HL-60 (cell line): ENCODE measurements around the gene SARNP.

Source experiments
- DNase-seq, 2 experiments: peaks; one replicate each; pipeline ENCODE4 v3.0.0-alpha.2; 2010 to 2020; ENCODE audit warnings: low read depth in 1 of 2, low spot score in 1 of 2
- H3K27ac ChIP-seq: fragments of 250-450 bp; sonication (Bioruptor Pico); replicated peaks from 2 replicates; pipeline ENCODE4 v1.5.1; 2020; ENCODE audit warnings: mild to moderate bottlenecking, moderate library complexity
- H3K27me3 ChIP-seq: fragments of 250-450 bp; sonication (Bioruptor Pico); 2 replicates; pipeline ENCODE4 v1.5.1; 2021; ENCODE audit warnings: mild to moderate bottlenecking, moderate library complexity; ENCODE audit not compliant: insufficient read depth, poor library complexity, severe bottlenecking
- H3K4me3 ChIP-seq: replicated peaks from 2 replicates; pipeline ENCODE4 v1.5.1; 2011; ENCODE audit warnings: mild to moderate bottlenecking, control low read depth, low read length; ENCODE audit not compliant: insufficient read depth
- GABPA ChIP-seq: IDR thresholded peaks from 2 replicates; pipeline ENCODE4 v1.6.1; 2012; ENCODE audit warnings: low read depth
- POLR2AphosphoS5 ChIP-seq: IDR thresholded peaks from 2 replicates; pipeline ENCODE4 v1.6.1; 2012; ENCODE audit warnings: low read depth
- SPI1 ChIP-seq: IDR thresholded peaks from 2 replicates; pipeline ENCODE4 v1.6.1; 2012; ENCODE audit warnings: low read depth, mild to moderate bottlenecking, borderline replicate concordance
- TF ChIP-seq, protein P1 (sequence below): IDR thresholded peaks from 2 replicates; pipeline ENCODE4 v1.6.1; 2012; ENCODE audit warnings: low read depth; ENCODE audit not compliant: insufficient replicate concordance
- TF ChIP-seq, protein P2 (sequence below): IDR thresholded peaks from one replicate; pipeline ENCODE4 v1.5.1; 2011; ENCODE audit warnings: low read length, control low read depth, inconsistent platforms; ENCODE audit not compliant: insufficient read depth

SARNP gene

DNA sequence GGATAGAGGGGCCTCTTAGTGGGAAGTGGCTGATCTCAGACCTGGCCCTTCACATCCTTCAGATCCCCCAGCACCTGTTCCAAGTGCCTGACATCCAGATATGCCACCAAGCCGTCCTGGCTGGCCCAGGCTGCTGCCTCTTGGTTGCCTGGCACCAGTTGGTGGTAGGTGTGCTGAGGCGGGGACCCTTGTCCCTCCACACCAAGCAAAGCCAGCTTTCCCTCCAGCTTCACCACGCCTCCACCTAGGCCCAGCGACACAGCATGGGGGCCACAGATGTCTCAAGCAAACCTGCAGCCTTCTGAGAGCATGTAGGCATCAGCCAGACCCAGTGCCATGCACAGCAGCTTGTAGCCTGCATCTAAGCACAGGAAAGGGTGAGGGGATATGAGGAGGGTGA is 85.2 kb downstream of the SARNP start:
- no peak for DNase-seq
- TF ChIP-seq GABPA = no peak
- TF ChIP-seq POLR2AphosphoS5 = no peak
- TF ChIP-seq, protein P1, sequence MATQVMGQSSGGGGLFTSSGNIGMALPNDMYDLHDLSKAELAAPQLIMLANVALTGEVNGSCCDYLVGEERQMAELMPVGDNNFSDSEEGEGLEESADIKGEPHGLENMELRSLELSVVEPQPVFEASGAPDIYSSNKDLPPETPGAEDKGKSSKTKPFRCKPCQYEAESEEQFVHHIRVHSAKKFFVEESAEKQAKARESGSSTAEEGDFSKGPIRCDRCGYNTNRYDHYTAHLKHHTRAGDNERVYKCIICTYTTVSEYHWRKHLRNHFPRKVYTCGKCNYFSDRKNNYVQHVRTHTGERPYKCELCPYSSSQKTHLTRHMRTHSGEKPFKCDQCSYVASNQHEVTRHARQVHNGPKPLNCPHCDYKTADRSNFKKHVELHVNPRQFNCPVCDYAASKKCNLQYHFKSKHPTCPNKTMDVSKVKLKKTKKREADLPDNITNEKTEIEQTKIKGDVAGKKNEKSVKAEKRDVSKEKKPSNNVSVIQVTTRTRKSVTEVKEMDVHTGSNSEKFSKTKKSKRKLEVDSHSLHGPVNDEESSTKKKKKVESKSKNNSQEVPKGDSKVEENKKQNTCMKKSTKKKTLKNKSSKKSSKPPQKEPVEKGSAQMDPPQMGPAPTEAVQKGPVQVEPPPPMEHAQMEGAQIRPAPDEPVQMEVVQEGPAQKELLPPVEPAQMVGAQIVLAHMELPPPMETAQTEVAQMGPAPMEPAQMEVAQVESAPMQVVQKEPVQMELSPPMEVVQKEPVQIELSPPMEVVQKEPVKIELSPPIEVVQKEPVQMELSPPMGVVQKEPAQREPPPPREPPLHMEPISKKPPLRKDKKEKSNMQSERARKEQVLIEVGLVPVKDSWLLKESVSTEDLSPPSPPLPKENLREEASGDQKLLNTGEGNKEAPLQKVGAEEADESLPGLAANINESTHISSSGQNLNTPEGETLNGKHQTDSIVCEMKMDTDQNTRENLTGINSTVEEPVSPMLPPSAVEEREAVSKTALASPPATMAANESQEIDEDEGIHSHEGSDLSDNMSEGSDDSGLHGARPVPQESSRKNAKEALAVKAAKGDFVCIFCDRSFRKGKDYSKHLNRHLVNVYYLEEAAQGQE = no peak
- no peak for TF ChIP-seq SPI1
- TF ChIP-seq, protein P2, sequence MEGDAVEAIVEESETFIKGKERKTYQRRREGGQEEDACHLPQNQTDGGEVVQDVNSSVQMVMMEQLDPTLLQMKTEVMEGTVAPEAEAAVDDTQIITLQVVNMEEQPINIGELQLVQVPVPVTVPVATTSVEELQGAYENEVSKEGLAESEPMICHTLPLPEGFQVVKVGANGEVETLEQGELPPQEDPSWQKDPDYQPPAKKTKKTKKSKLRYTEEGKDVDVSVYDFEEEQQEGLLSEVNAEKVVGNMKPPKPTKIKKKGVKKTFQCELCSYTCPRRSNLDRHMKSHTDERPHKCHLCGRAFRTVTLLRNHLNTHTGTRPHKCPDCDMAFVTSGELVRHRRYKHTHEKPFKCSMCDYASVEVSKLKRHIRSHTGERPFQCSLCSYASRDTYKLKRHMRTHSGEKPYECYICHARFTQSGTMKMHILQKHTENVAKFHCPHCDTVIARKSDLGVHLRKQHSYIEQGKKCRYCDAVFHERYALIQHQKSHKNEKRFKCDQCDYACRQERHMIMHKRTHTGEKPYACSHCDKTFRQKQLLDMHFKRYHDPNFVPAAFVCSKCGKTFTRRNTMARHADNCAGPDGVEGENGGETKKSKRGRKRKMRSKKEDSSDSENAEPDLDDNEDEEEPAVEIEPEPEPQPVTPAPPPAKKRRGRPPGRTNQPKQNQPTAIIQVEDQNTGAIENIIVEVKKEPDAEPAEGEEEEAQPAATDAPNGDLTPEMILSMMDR = no peak
- H3K27ac ChIP-seq = no peak overlapping the region
- H3K27me3 ChIP-seq = no peaks in the 10 kb centered on the region
- no peak overlapping the region for H3K4me3 ChIP-seq

DNA sequence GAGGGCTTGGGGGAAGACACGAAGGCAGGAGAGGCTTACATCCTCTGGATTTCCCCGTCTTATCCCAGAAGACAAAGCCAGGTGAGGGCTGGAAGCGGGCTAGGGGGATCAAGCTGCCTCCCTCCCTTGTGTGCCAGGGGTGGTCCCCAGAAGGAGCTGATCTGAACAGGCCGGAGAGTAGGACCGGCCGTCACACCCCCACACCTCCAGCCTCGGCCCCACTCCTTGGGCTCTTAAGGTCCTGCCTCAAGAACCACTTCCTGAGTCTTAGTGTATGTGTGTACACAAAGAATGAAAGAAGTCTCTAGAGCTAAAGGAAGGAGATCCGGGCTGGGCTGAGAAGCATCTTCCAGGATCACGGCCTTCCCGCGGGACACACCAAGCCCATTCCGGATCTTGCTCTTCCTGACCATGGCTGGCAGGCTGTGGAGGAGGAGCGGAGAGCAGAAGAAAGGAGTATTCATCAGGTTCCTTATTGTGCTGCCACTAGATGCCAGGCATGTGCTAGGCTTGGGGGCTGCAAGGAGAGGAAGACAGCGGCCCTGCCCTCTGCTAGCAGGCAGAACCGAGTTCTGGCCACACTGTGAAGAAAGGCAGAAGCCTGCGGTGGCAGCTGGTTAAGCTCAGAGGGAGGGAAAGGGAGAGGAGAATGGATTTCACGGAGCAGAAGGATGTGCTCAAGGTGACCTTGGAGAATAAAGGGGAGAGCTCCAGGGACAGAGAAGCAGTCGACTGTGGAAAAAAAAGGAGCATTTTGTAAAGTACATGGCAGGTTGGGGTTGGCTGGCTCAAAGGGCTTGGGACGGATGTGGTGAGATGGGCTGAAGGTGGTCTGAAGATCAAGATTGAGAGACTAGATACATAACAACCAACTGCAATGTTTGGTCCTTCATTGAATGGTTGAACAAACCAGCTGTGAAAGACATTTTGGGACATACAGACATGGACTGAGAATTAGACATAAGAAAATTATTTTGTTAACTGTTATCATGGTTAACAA is 87.4 kb downstream of the SARNP start:
- Histone ChIP-seq H3K27ac (peak overlapping the region; percentile 86), H3K4me3 (peak overlapping the region; percentile 57), H3K27me3 (no peaks in the 10 kb centered on the region)
- TF ChIP-seq POLR2AphosphoS5 (no peak), SPI1 (peak; percentile 32; the same call in 1 of the 2 replicates), GABPA (peak; percentile 11; the same call in 1 of the 2 replicates)
- peak; percentile 76 to 79 for DNase-seq

DNA sequence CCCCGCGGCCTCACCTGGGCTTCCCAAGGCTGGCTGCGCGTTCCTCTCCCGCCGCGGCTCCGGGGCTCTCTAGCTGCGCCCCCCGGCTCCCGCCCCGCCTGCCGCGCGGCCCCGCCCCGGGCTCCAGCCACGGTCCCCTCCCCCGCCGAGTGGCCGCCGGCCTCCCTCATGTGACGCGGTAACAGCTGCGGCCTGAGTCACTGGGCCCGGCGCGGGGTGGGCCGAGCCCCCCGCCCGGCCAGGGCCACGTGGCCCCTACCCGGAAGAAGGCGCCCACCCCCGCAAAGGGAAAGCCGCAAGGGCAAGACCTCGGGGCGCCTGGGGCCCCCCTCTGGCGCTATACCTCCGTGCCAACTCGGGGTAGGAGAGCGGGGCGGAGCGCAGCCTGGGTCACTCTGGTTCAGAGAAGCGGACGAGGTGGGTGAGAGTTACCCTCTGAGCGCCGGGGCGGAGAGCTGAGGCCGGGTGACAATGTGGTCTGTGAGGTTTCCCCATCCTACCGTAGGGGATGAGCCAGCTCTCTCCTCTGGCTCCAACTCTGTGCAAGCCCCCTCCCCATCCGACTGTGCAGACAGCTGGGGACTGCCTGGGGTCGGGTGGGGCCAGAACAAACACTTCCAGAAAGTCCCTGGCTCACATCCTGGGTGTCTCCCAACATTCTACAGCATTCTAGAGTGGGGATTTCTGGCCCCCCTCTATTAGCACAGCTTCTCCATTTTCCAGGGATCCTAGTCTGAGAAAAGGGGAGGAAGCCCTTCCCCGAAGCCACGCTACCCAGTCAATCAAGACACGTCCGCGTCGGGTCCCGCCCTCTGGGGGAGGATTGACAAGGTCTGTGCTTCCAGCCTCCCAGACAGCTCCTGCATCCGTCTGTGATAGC is 88.3 kb downstream of the SARNP start, which contains the start of gene CD63:
Gene CD63, minus strand, starts transcription at position 71 of the 880 bp plus-strand sequence. CDS start 668 bp downstream, outside the sequence.
- TF ChIP-seq GABPA (no peak), SPI1 (peak; percentile 59; the same call in 1 of the 2 replicates)
- peak; percentile 85 to 90 for DNase-seq

DNA sequence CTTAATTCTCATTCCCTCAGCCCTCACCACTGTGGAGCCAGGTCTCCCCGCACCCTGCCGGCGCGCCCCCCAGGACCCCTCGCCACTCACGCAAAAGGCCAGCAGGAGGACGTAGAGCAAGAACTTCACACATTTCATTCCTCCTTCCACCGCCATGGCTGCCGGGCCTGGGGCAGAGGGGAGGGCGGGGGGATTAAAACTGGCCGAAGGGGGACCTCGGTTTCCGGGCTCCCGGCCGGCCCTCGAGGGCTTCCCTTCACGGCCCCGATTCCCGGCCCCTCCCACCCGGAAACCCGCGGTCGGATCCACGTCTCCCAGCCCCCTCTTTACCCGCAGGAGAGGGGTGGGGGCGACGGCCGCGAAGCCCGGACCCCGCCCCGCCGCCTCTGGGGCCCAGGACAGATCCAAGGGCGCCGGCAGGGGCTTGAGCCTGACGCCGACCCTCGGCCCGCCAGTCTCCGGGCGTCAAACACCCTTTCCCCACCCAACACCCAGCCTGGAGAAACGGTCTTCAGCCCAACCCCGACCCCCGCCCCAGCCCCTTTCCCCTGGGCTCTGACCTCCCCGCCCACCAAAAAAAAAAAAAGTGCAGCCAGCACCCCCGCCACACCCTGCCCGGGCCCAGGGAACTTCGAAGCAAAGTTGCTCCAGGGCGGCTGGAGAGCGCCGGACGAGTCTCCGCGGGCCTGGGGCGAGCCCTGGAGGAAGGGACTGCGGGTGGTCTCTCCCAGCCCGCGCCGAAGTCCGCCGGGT is 89.2 kb downstream of the SARNP start:
- TF ChIP-seq, protein P2 = no peak
- TF ChIP-seq GABPA (no peak), SPI1 (no peak), POLR2AphosphoS5 (no peak)
- TF ChIP-seq, protein P1 = no peak
- DNase-seq = no peak
- Histone ChIP-seq H3K27me3 (no peaks in the 10 kb centered on the region), H3K27ac (peak overlapping the region; percentile 86), H3K4me3 (peak overlapping the region; percentile 57)

More for the DNA sequence above, 88.3 kb downstream of the SARNP start, which contains the start of gene CD63:
- Histone ChIP-seq H3K27ac (peak within 1 kb of the TSS; percentile 86), H3K4me3 (peak within 1 kb of the TSS; percentile 57), H3K27me3 (no peaks in the 10 kb centered on the region)
